Measurements from ENCODE around the gene DSTYK.
"Not testable (repeated sequence)": the region's sequence is repeated elsewhere in the genome, so short reads cannot be mapped to it uniquely, and the experiment has no call there.

DSTYK gene

GRCh38 chr1:205214756-205215155 lies 3.3 kb upstream of the DSTYK start:
- no peak for DNase-seq (ENCODE audit: low read depth)

- no peak for DNase-seq (ENCODE audit: low read depth)
Measured at GRCh38 chr1:205211839-205212536, 486 bp upstream of the DSTYK start.

- no peak for DNase-seq (ENCODE audit: low read depth)
Measured at GRCh38 chr1:205210756-205211168, 740 bp downstream of the DSTYK start.

GRCh38 chr1:205208811-205209210 lies 2.7 kb downstream of the DSTYK start:
- DNase-seq (ENCODE audit: low read depth) = no peak

- DNase-seq (ENCODE audit: low read depth) = no peak
Measured at GRCh38 chr1:205205055-205205454, 6.4 kb downstream of the DSTYK start.

GRCh38 chr1:205204552-205204951 lies 7.0 kb downstream of the DSTYK start:
- no peak for DNase-seq (ENCODE audit: low read depth)

- no peak for DNase-seq (ENCODE audit: low read depth)
Measured at GRCh38 chr1:205199931-205200299, 11.6 kb downstream of the DSTYK start.

- peak; percentile 38 for DNase-seq (ENCODE audit: low read depth)
Measured at GRCh38 chr1:205199090-205199930, 12.2 kb downstream of the DSTYK start.

GRCh38 chr1:205192287-205192686 lies 19.2 kb downstream of the DSTYK start:
- no peak for DNase-seq (ENCODE audit: low read depth)

GRCh38 chr1:205191622-205192021 lies 19.9 kb downstream of the DSTYK start:
- no peak for DNase-seq (ENCODE audit: low read depth)

GRCh38 chr1:205190845-205191577 lies 20.5 kb downstream of the DSTYK start:
- DNase-seq (ENCODE audit: low read depth) = no peak

- DNase-seq (ENCODE audit: low read depth) = no peak
Measured at GRCh38 chr1:205189131-205189530, 22.4 kb downstream of the DSTYK start.

GRCh38 chr1:205188596-205188995 lies 22.9 kb downstream of the DSTYK start:
- DNase-seq (ENCODE audit: low read depth) = no peak

GRCh38 chr1:205188098-205188497 lies 23.4 kb downstream of the DSTYK start:
- no peak for DNase-seq (ENCODE audit: low read depth)

GRCh38 chr1:205187420-205187819 lies 24.1 kb downstream of the DSTYK start:
- no peak for DNase-seq (ENCODE audit: low read depth)

- no peak for DNase-seq (ENCODE audit: low read depth)
Measured at GRCh38 chr1:205186191-205186590, 25.3 kb downstream of the DSTYK start.

- DNase-seq (ENCODE audit: low read depth) = no peak
Measured at GRCh38 chr1:205183676-205184335, 27.7 kb downstream of the DSTYK start.

GRCh38 chr1:205182930-205183329 lies 28.6 kb downstream of the DSTYK start:
- DNase-seq (ENCODE audit: low read depth) = no peak

GRCh38 chr1:205180331-205180730 lies 31.2 kb downstream of the DSTYK start:
- not testable (repeated sequence) for DNase-seq (ENCODE audit: low read depth)

- DNase-seq (ENCODE audit: low read depth) = no peak
Measured at GRCh38 chr1:205179842-205180241, 31.7 kb downstream of the DSTYK start.

- no peak for DNase-seq (ENCODE audit: low read depth)
Measured at GRCh38 chr1:205172729-205173366, 38.7 kb downstream of the DSTYK start.

- DNase-seq (ENCODE audit: low read depth) = no peak
Measured at GRCh38 chr1:205171369-205171768, 40.1 kb downstream of the DSTYK start.
